Gastrocnemius medialis (tissue), 4 donors: ENCODE measurements around the gene SMIM29. TPM values are rescaled to one million over a fixed set of nuclear protein-coding genes. Genes with fewer than 3 reads are reported as not detected.

Source experiments
- ATAC-seq, 2 donors: fragments of 150-250 bp; one replicate each; pipeline ENCODE4 v1.9.1; 2016
- DNase-seq, 2 donors: peaks; one replicate each; pipeline ENCODE4 v3.0.0-alpha.2; 2019
- H3K27ac ChIP-seq, 4 donors: fragments of 200-600 bp; sonication (generic); 1 replicate in 1 of 4; 2 replicates in 3 of 4; pipeline ENCODE4 v1.5.1; 2016 to 2018; ENCODE audit warnings: mild to moderate bottlenecking in 2 of 4, moderate library complexity in 1 of 4
- H3K27me3 ChIP-seq, 3 donors: fragments of 200-600 bp; sonication (generic) in 2 of 3; 1 replicate in 1 of 3; 2 replicates in 2 of 3; pipeline versions ENCODE4 v1.5.1 to v1.6.0; 2016 to 2019; ENCODE audit warnings: mild to moderate bottlenecking in 1 of 3, moderate library complexity in 1 of 3
- H3K36me3 ChIP-seq, 2 donors: fragments of 200-600 bp; sonication (generic) in 1 of 2; one replicate each; pipeline ENCODE4 v1.5.1; 2017 to 2018
- H3K4me1 ChIP-seq, 2 donors: fragments of 200-600 bp; sonication (generic) in 1 of 2; one replicate each; pipeline ENCODE4 v1.5.1; 2016 to 2017; ENCODE audit warnings: mild to moderate bottlenecking in 2 of 2
- H3K4me3 ChIP-seq, 4 donors: fragments of 200-600 bp; sonication (generic) in 3 of 4; 1 replicate in 1 of 4; 2 replicates in 3 of 4; pipeline ENCODE4 v1.5.1; 2016 to 2019; ENCODE audit warnings: mild to moderate bottlenecking in 2 of 4
- H3K9me3 ChIP-seq, 3 donors: fragments of 200-600 bp; sonication (generic) in 2 of 3; 1 replicate in 1 of 3; 2 replicates in 2 of 3; pipeline ENCODE4 v1.5.1; 2016 to 2019
- CTCF ChIP-seq, 5 experiments: fragments of 450-650 bp in 3 of 5; fragments of 200-600 bp in 2 of 5; sonication (generic) in 2 of 5; IDR thresholded peaks in 4 of 5; conservative IDR thresholded peaks in 1 of 5; 1 replicate in 4 of 5; 2 replicates in 1 of 5; pipeline ENCODE4 v1.5.1; 2016 to 2019; ENCODE audit warnings: antibody characterized with exemption in 5 of 5, mild to moderate bottlenecking in 3 of 5, moderate library complexity in 3 of 5
- POLR2A ChIP-seq, 2 donors: fragments of 450-650 bp; IDR thresholded peaks; one replicate each; pipeline ENCODE4 v1.6.1; 2017; ENCODE audit warnings: antibody characterized with exemption in 2 of 2, mild to moderate bottlenecking in 2 of 2, moderate library complexity in 2 of 2
- in situ Hi-C, 4 donors: fragments of 200-750 bp; cut with MboI; loops; one replicate each; pipeline versions ENCODE4 v1.15.0 to v1.8.0; 2017; ENCODE audit warnings: low sequenced_read_pairs in 4 of 4
- intact Hi-C: fragments of 100-400 bp; cut with DNase I; formaldehyde crosslinking; loops from one replicate; pipeline ENCODE4 v1.15.1; 2023; ENCODE audit warnings: low total_unique reads
- total RNA-seq, 4 donors: library from RNA; depleted of rRNA; stranded (reverse); fragments of >200 nt; gene quantifications; one replicate each; pipeline versions ENCODE4 v1.1.0 to v1.2.3, GENCODE V29; 2016

Gene SMIM29
- total RNA-seq, 4 donors from 2014 or later = 21.4 to 39.5 (median 33.4) TPM

GRCh38 chr6:34238585-34239499, 10.0 kb downstream of the SMIM29 start:
- ATAC-seq (no peak), DNase-seq (no peak)
- Histone ChIP-seq H3K36me3 (peaks cover 0 to 18% of the 10 kb centered on the region in 2 donors), H3K4me1 (peaks cover 10 to 15% of the 10 kb centered on the region in 2 donors), H3K27me3 (no peaks in the 10 kb centered on the region), H3K4me3 (peak overlapping the region; percentile 66 to 92 (median 80)), H3K9me3 (no peaks in the 10 kb centered on the region), H3K27ac (peak overlapping the region; percentile 77 to 87 (median 82))
- in situ Hi-C loops (no loop called here), intact Hi-C loops (no loop called here)
- TF ChIP-seq CTCF (IDR thresholded peaks at IDR 0.05 in 4 of 5, conservative IDR thresholded peaks at IDR 0.05 in 1 of 5) (no peak), POLR2A (IDR thresholded peaks at IDR 0.05) (no peak)

GRCh38 chr6:34237722-34238584, 10.9 kb downstream of the SMIM29 start:
- peaks cover 0 to 15% of the 10 kb centered on the region in 2 donors for H3K36me3 ChIP-seq
- peak overlapping the region; percentile 66 to 92 (median 80) for H3K4me3 ChIP-seq
- DNase-seq (no peak), ATAC-seq (peak; percentile 4 to 12)
- no peaks in the 10 kb centered on the region for H3K27me3 ChIP-seq
- H3K27ac ChIP-seq = peak overlapping the region; percentile 77 to 87 (median 82)
- peak in 3 of 5 experiments; percentile 32 to 41 (median 34) for TF ChIP-seq CTCF (IDR thresholded peaks at IDR 0.05 in 4 of 5, conservative IDR thresholded peaks at IDR 0.05 in 1 of 5)
- TF ChIP-seq POLR2A (IDR thresholded peaks at IDR 0.05) = peak in 1 of 2 donors; percentile 33
- H3K4me1 ChIP-seq = peaks cover 7 to 11% of the 10 kb centered on the region in 2 donors
- in situ Hi-C loops = no loop called here
- H3K9me3 ChIP-seq = no peaks in the 10 kb centered on the region
- intact Hi-C loops = no loop called here

- H3K36me3 ChIP-seq = peaks cover 0 to 11% of the 10 kb centered on the region in 2 donors
- intact Hi-C loops = no loop called here
- peak overlapping the region; percentile 94 to 98 (median 96) for H3K27ac ChIP-seq
- DNase-seq (no peak), ATAC-seq (peak; percentile 33 to 49)
- H3K9me3 ChIP-seq = no peaks in the 10 kb centered on the region
- peak overlapping the region; percentile 69 to 92 (median 80) for H3K4me3 ChIP-seq
- H3K27me3 ChIP-seq = no peaks in the 10 kb centered on the region
- in situ Hi-C loops = no loop called here
- H3K4me1 ChIP-seq = peaks cover 7 to 11% of the 10 kb centered on the region in 2 donors
- TF ChIP-seq POLR2A (IDR thresholded peaks at IDR 0.05) = no peak
- TF ChIP-seq CTCF (IDR thresholded peaks at IDR 0.05 in 4 of 5, conservative IDR thresholded peaks at IDR 0.05 in 1 of 5) = no peak
Measured at GRCh38 chr6:34237316-34237721, 11.5 kb downstream of the SMIM29 start.

- peak; percentile 78 to 81 for ATAC-seq
- peak within 1 kb of the TSS; percentile 94 to 98 (median 96) for H3K27ac ChIP-seq
- H3K36me3 ChIP-seq = peaks cover 0 to 11% of the 10 kb centered on the region in 2 donors
- peak; percentile 87 to 92 for DNase-seq
- peaks cover 7 to 11% of the 10 kb centered on the region in 2 donors for H3K4me1 ChIP-seq
- no peaks in the 10 kb centered on the region for H3K27me3 ChIP-seq
- intact Hi-C loops (no loop called here), in situ Hi-C loops (no loop called here)
- TF ChIP-seq POLR2A (IDR thresholded peaks at IDR 0.05) (peak; percentile 93 to 99), CTCF (IDR thresholded peaks at IDR 0.05 in 4 of 5, conservative IDR thresholded peaks at IDR 0.05 in 1 of 5) (no peak)
- no peaks in the 10 kb centered on the region for H3K9me3 ChIP-seq
- H3K4me3 ChIP-seq = peak within 1 kb of the TSS; percentile 69 to 92 (median 80)
Measured at GRCh38 chr6:34236443-34237315, 12.1 kb downstream of the SMIM29 start, which contains the start of gene HMGA1. TSS of gene HMGA1 (plus strand) at chr6:34236873. CDS start at chr6:34240781, 3,908 bp downstream.
